Testis (tissue), 2 donors: ENCODE results near the gene REPS2.

Experiments
- CTCF ChIP-seq, 3 experiments: fragments of 450-650 bp in 2 of 3; fragments of 200-600 bp in 1 of 3; sonication (generic) in 1 of 3; IDR thresholded peaks; one replicate each; pipeline ENCODE4 v1.5.1; 2016 to 2019; ENCODE audit warnings: antibody characterized with exemption in 3 of 3, mild to moderate bottlenecking in 2 of 3, moderate library complexity in 1 of 3
- POLR2A ChIP-seq: fragments of 450-650 bp; IDR thresholded peaks from one replicate; pipeline ENCODE4 v1.6.1; 2017; ENCODE audit warnings: antibody characterized with exemption, mild to moderate bottlenecking, moderate library complexity

GRCh38 chrX:16953606-16954211 lies 7.3 kb downstream of the REPS2 start:
- TF ChIP-seq CTCF (IDR thresholded peaks at IDR 0.05) (no peak), POLR2A (no peak)
